Effector memory CD8-positive, alpha-beta T cell (primary cell): ENCODE measurements around the gene ATP6V0B.

Experiments
- ATAC-seq: fragments of 150-1000 bp; cut with Tn5 transposase; replicated peaks from 2 replicates; pipeline ENCODE4 v1.10.0; 2021; ENCODE audit warnings: mild to moderate bottlenecking, moderate library complexity
- DNase-seq, 3 experiments: peaks; one replicate each; pipeline ENCODE4 v3.0.0; 2021
- H3K27ac Mint-ChIP-seq, 2 donors: one replicate each; pipeline ENCODE4 v1.8.0; 2022; ENCODE audit warnings: mild to moderate bottlenecking in 2 of 2, mixed read lengths in 2 of 2, moderate library complexity in 2 of 2
- H3K27me3 Mint-ChIP-seq, 2 donors: one replicate each; pipeline ENCODE4 v1.8.0; 2022; ENCODE audit warnings: mixed read lengths in 2 of 2
- H3K36me3 Mint-ChIP-seq: one replicate; pipeline ENCODE4 v1.8.0; 2022; ENCODE audit warnings: mild to moderate bottlenecking, moderate library complexity, mixed read lengths; ENCODE audit not compliant: insufficient read depth
- H3K4me1 Mint-ChIP-seq, 2 donors: one replicate each; pipeline ENCODE4 v1.8.0; 2022; ENCODE audit warnings: low read depth in 2 of 2, mixed read lengths in 2 of 2
- H3K4me3 Mint-ChIP-seq, 2 donors: one replicate each; pipeline ENCODE4 v1.8.0; 2022; ENCODE audit warnings: mild to moderate bottlenecking in 2 of 2, mixed read lengths in 2 of 2, moderate library complexity in 2 of 2
- H3K9me3 Mint-ChIP-seq, 2 donors: one replicate each; pipeline ENCODE4 v1.8.0; 2022; ENCODE audit warnings: mixed read lengths in 2 of 2

Gene ATP6V0B

GRCh38 chr1:44016041-44016889, 41.5 kb downstream of the ATP6V0B start:
- DNase-seq (no peak), ATAC-seq (no peak)
- Mint-ChIP-seq H3K9me3 (no peaks in the 10 kb centered on the region), H3K36me3 (no peaks in the 10 kb centered on the region), H3K27me3 (peaks cover 11 to 22% of the 10 kb centered on the region in 2 donors), H3K27ac (no peak overlapping the region), H3K4me3 (no peak overlapping the region), H3K4me1 (no peaks in the 10 kb centered on the region)

- peaks cover 11 to 22% of the 10 kb centered on the region in 2 donors for H3K27me3 Mint-ChIP-seq
- no peaks in the 10 kb centered on the region for H3K36me3 Mint-ChIP-seq
- no peaks in the 10 kb centered on the region for H3K9me3 Mint-ChIP-seq
- DNase-seq (no peak), ATAC-seq (no peak)
- H3K4me3 Mint-ChIP-seq = no peak overlapping the region
- no peak overlapping the region for H3K27ac Mint-ChIP-seq
- H3K4me1 Mint-ChIP-seq = no peaks in the 10 kb centered on the region
Observed at GRCh38 chr1:44016890-44017400, 42.2 kb downstream of the ATP6V0B start.

GRCh38 chr1:44019466-44019948, 44.7 kb downstream of the ATP6V0B start:
- no peaks in the 10 kb centered on the region for H3K4me1 Mint-ChIP-seq
- H3K4me3 Mint-ChIP-seq = no peak overlapping the region
- DNase-seq = no peak
- H3K27ac Mint-ChIP-seq = no peak overlapping the region
- H3K9me3 Mint-ChIP-seq = no peaks in the 10 kb centered on the region
- H3K27me3 Mint-ChIP-seq = peaks cover 2 to 14% of the 10 kb centered on the region in 2 donors
- H3K36me3 Mint-ChIP-seq = no peaks in the 10 kb centered on the region
- no peak for ATAC-seq

- H3K27me3 Mint-ChIP-seq = peaks cover 0 to 6% of the 10 kb centered on the region in 2 donors
Observed at GRCh38 chr1:44020464-44020863, 45.7 kb downstream of the ATP6V0B start.

GRCh38 chr1:44021156-44021555, 46.4 kb downstream of the ATP6V0B start:
- Mint-ChIP-seq H3K9me3 (no peaks in the 10 kb centered on the region), H3K4me1 (no peaks in the 10 kb centered on the region), H3K36me3 (no peaks in the 10 kb centered on the region), H3K4me3 (no peak overlapping the region), H3K27ac (no peak overlapping the region), H3K27me3 (no peaks in the 10 kb centered on the region)
- ATAC-seq (no peak), DNase-seq (no peak)

More at GRCh38 chr1:44020464-44020863, 45.7 kb downstream of the ATP6V0B start:
- Mint-ChIP-seq H3K36me3 (no peaks in the 10 kb centered on the region), H3K9me3 (no peaks in the 10 kb centered on the region), H3K27ac (no peak overlapping the region), H3K4me3 (no peak overlapping the region), H3K4me1 (no peaks in the 10 kb centered on the region)
- ATAC-seq (no peak), DNase-seq (no peak)

- H3K27me3 Mint-ChIP-seq = no peaks in the 10 kb centered on the region
- DNase-seq (no peak), ATAC-seq (no peak)
- no peaks in the 10 kb centered on the region for H3K36me3 Mint-ChIP-seq
- H3K4me3 Mint-ChIP-seq = no peak overlapping the region
- no peaks in the 10 kb centered on the region for H3K9me3 Mint-ChIP-seq
- H3K4me1 Mint-ChIP-seq = no peaks in the 10 kb centered on the region
- H3K27ac Mint-ChIP-seq = no peak overlapping the region
Observed at GRCh38 chr1:44021581-44022321, 47.0 kb downstream of the ATP6V0B start.

GRCh38 chr1:44024031-44024902, 49.5 kb downstream of the ATP6V0B start:
- Mint-ChIP-seq H3K4me1 (peaks cover 5 to 8% of the 10 kb centered on the region in 2 donors), H3K4me3 (no peak overlapping the region), H3K9me3 (no peaks in the 10 kb centered on the region), H3K36me3 (peaks cover 3% of the 10 kb centered on the region), H3K27ac (no peak overlapping the region), H3K27me3 (no peaks in the 10 kb centered on the region)
- ATAC-seq = no peak
- DNase-seq = no peak

- Mint-ChIP-seq H3K4me1 (peaks cover 12 to 14% of the 10 kb centered on the region in 2 donors), H3K27ac (no peak overlapping the region), H3K9me3 (no peaks in the 10 kb centered on the region), H3K27me3 (no peaks in the 10 kb centered on the region), H3K36me3 (peaks cover 7% of the 10 kb centered on the region), H3K4me3 (no peak overlapping the region)
- no peak for ATAC-seq
- DNase-seq = no peak
Observed at GRCh38 chr1:44024903-44025525, 50.3 kb downstream of the ATP6V0B start.

GRCh38 chr1:44025816-44026215, 51.1 kb downstream of the ATP6V0B start:
- no peaks in the 10 kb centered on the region for H3K27me3 Mint-ChIP-seq
- H3K27ac Mint-ChIP-seq = no peak overlapping the region
- H3K36me3 Mint-ChIP-seq = peaks cover 12% of the 10 kb centered on the region
- peaks cover 12 to 14% of the 10 kb centered on the region in 2 donors for H3K4me1 Mint-ChIP-seq
- no peak overlapping the region for H3K4me3 Mint-ChIP-seq
- H3K9me3 Mint-ChIP-seq = no peaks in the 10 kb centered on the region
- DNase-seq (no peak), ATAC-seq (no peak)

- ATAC-seq (no peak), DNase-seq (no peak)
- Mint-ChIP-seq H3K27ac (no peak overlapping the region), H3K27me3 (no peaks in the 10 kb centered on the region), H3K4me1 (peaks cover 14 to 16% of the 10 kb centered on the region in 2 donors), H3K36me3 (peaks cover 25% of the 10 kb centered on the region), H3K9me3 (no peaks in the 10 kb centered on the region), H3K4me3 (no peak overlapping the region)
Observed at GRCh38 chr1:44027320-44027719, 52.6 kb downstream of the ATP6V0B start.
